Neural cell (in vitro differentiated cells): ENCODE measurements around the gene RGS13. TPM values are rescaled to one million over a fixed set of nuclear protein-coding genes. Genes with fewer than 3 reads are reported as not detected.

Experiments
- H2AFZ ChIP-seq: fragments of 200-600, 300-800 bp; sonication (generic), shearing (Covaris generic); 2 replicates; pipeline ENCODE4 v1.6.0; 2014; ENCODE audit warnings: low read depth, mild to moderate bottlenecking, antibody characterized with exemption, low read length, moderate library complexity
- H3F3A ChIP-seq: fragments of 200-600 bp; shearing (Covaris generic); 2 replicates; pipeline ENCODE4 v1.6.1; 2016; ENCODE audit warnings: mild to moderate bottlenecking, moderate library complexity, mixed read lengths, antibody characterized with exemption, low read length; ENCODE audit not compliant: insufficient read depth, poor library complexity, severe bottlenecking
- H3K27ac ChIP-seq: fragments of 200-600, 300-800 bp; sonication (generic), shearing (Covaris generic); 2 replicates; pipeline ENCODE4 v1.5.1; 2014; ENCODE audit warnings: mild to moderate bottlenecking, low read length, moderate library complexity
- H3K27me3 ChIP-seq: fragments of 300-800, 200-600 bp; sonication (generic), shearing (Covaris generic); 2 replicates; pipeline ENCODE4 v1.6.0; 2014; ENCODE audit warnings: mild to moderate bottlenecking, low read depth, low read length, moderate library complexity; ENCODE audit not compliant: insufficient read depth
- H3K36me3 ChIP-seq: fragments of 300-800, 200-600 bp; sonication (generic), shearing (Covaris generic); 2 replicates; pipeline ENCODE4 v1.5.1; 2014; ENCODE audit warnings: mild to moderate bottlenecking, antibody characterized with exemption, low read length, moderate library complexity; ENCODE audit not compliant: insufficient read depth
- H3K4me2 ChIP-seq: fragments of 300-800, 200-600 bp; sonication (generic), shearing (Covaris generic); 2 replicates; pipeline ENCODE4 v1.6.0; 2014; ENCODE audit warnings: mild to moderate bottlenecking, low read length
- H3K4me3 ChIP-seq: fragments of 300-800, 200-600 bp; sonication (generic), shearing (Covaris generic); 2 replicates; pipeline ENCODE4 v1.5.1; 2014; ENCODE audit warnings: mild to moderate bottlenecking, low read length, moderate library complexity
- H3K79me2 ChIP-seq: fragments of 200-600 bp; shearing (Covaris generic); replicated peaks from 2 replicates; pipeline ENCODE4 v1.6.0; 2014; ENCODE audit warnings: mild to moderate bottlenecking, low read length, moderate library complexity; ENCODE audit not compliant: insufficient read depth
- H3K9ac ChIP-seq: fragments of 300-800, 200-600 bp; sonication (generic), shearing (Covaris generic); 2 replicates; pipeline ENCODE4 v1.6.1; 2016; ENCODE audit warnings: mild to moderate bottlenecking, low read length, mixed read lengths
- H3K9me2 ChIP-seq: fragments of 200-600 bp; shearing (Covaris generic); 2 replicates; pipeline ENCODE4 v1.6.1; 2016; ENCODE audit warnings: mild to moderate bottlenecking, low read length, mixed read lengths; ENCODE audit not compliant: insufficient read depth
- H3K9me3 ChIP-seq: fragments of 200-600, 300-800 bp; sonication (generic), shearing (Covaris generic); 2 replicates; pipeline ENCODE4 v1.6.1; 2016; ENCODE audit warnings: mild to moderate bottlenecking, mixed run types, low read length, moderate library complexity, mixed read lengths
- H4K20me1 ChIP-seq: fragments of 200-600 bp; shearing (Covaris generic); 2 replicates; pipeline ENCODE4 v1.6.1; 2016; ENCODE audit warnings: mild to moderate bottlenecking, mixed run types; ENCODE audit not compliant: insufficient read depth
- EP300 ChIP-seq: fragments of 450-650 bp; conservative IDR thresholded peaks from 2 replicates; pipeline ENCODE4 v1.6.1; 2014; ENCODE audit warnings: antibody characterized with exemption, mild to moderate bottlenecking, moderate library complexity; ENCODE audit not compliant: poor library complexity, severe bottlenecking
- MXI1 ChIP-seq: fragments of 450-650 bp; conservative IDR thresholded peaks from 2 replicates; pipeline ENCODE4 v1.6.1; 2014; ENCODE audit warnings: antibody characterized with exemption, mild to moderate bottlenecking; ENCODE audit not compliant: poor library complexity, severe bottlenecking
- RAD21 ChIP-seq: fragments of 450-650 bp; conservative IDR thresholded peaks from 2 replicates; pipeline ENCODE4 v1.6.1; 2014; ENCODE audit warnings: antibody characterized with exemption, mild to moderate bottlenecking, moderate library complexity
- polyA plus RNA-seq: library from polyadenylated mRNA; depleted of rRNA; stranded (reverse); fragments of >200 nt; gene quantifications from 2 replicates; pipeline ENCODE4 v1.2.3, GENCODE V29; 2014
- TF ChIP-seq, protein P1 (sequence below): IDR thresholded peaks from 2 replicates; pipeline ENCODE4 v1.6.1; 2012; ENCODE audit warnings: borderline replicate concordance
- TF ChIP-seq, protein P2 (sequence below): fragments of 450-650 bp; IDR thresholded peaks from 2 replicates; pipeline ENCODE4 v1.5.1; 2014; ENCODE audit warnings: antibody characterized with exemption, mild to moderate bottlenecking, moderate library complexity; ENCODE audit not compliant: poor library complexity, severe bottlenecking

The RGS13 gene
- polyA plus RNA-seq, 1 donor from 2014 or later: not detected

DNA sequence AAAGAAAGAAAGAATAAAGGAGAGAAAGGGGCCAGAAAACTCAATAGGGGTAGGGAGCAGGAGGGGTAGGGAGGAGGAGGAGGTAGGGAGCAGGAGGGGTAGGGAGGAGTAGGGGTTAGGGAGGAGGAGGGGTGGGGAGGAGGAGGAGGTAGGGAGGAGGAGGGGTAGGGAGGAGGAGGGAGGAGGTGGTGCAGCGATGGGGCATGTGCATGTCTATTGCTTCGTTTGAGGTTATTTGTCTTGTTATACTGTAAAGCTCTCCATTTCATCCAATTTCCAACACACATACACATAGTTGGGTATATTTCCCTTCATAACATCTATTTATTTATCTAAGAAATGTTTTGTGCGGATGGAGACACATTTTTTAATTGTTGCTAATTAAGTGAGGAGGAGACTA, 40.6 kb upstream of the RGS13 start:
- H3K36me3 ChIP-seq: no peaks in the 10 kb centered on the region
- H2AFZ ChIP-seq: no peak overlapping the region
- no peaks in the 10 kb centered on the region for H3F3A ChIP-seq
- no peaks in the 10 kb centered on the region for H3K9me3 ChIP-seq
- no peak overlapping the region for H3K27ac ChIP-seq
- H3K79me2 ChIP-seq: no peaks in the 10 kb centered on the region
- no peak overlapping the region for H3K4me2 ChIP-seq
- no peak overlapping the region for H3K4me3 ChIP-seq
- TF ChIP-seq MXI1 (no peak), EP300 (no peak), RAD21 (no peak)
- TF ChIP-seq, protein P1, sequence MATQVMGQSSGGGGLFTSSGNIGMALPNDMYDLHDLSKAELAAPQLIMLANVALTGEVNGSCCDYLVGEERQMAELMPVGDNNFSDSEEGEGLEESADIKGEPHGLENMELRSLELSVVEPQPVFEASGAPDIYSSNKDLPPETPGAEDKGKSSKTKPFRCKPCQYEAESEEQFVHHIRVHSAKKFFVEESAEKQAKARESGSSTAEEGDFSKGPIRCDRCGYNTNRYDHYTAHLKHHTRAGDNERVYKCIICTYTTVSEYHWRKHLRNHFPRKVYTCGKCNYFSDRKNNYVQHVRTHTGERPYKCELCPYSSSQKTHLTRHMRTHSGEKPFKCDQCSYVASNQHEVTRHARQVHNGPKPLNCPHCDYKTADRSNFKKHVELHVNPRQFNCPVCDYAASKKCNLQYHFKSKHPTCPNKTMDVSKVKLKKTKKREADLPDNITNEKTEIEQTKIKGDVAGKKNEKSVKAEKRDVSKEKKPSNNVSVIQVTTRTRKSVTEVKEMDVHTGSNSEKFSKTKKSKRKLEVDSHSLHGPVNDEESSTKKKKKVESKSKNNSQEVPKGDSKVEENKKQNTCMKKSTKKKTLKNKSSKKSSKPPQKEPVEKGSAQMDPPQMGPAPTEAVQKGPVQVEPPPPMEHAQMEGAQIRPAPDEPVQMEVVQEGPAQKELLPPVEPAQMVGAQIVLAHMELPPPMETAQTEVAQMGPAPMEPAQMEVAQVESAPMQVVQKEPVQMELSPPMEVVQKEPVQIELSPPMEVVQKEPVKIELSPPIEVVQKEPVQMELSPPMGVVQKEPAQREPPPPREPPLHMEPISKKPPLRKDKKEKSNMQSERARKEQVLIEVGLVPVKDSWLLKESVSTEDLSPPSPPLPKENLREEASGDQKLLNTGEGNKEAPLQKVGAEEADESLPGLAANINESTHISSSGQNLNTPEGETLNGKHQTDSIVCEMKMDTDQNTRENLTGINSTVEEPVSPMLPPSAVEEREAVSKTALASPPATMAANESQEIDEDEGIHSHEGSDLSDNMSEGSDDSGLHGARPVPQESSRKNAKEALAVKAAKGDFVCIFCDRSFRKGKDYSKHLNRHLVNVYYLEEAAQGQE: no peak
- TF ChIP-seq, protein P2, sequence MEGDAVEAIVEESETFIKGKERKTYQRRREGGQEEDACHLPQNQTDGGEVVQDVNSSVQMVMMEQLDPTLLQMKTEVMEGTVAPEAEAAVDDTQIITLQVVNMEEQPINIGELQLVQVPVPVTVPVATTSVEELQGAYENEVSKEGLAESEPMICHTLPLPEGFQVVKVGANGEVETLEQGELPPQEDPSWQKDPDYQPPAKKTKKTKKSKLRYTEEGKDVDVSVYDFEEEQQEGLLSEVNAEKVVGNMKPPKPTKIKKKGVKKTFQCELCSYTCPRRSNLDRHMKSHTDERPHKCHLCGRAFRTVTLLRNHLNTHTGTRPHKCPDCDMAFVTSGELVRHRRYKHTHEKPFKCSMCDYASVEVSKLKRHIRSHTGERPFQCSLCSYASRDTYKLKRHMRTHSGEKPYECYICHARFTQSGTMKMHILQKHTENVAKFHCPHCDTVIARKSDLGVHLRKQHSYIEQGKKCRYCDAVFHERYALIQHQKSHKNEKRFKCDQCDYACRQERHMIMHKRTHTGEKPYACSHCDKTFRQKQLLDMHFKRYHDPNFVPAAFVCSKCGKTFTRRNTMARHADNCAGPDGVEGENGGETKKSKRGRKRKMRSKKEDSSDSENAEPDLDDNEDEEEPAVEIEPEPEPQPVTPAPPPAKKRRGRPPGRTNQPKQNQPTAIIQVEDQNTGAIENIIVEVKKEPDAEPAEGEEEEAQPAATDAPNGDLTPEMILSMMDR: no peak
- H3K9ac ChIP-seq: no peak overlapping the region
- H3K27me3 ChIP-seq: no peaks in the 10 kb centered on the region
- no peaks in the 10 kb centered on the region for H4K20me1 ChIP-seq
- H3K9me2 ChIP-seq: no peaks in the 10 kb centered on the region

- Histone ChIP-seq H3K36me3 (no peaks in the 10 kb centered on the region), H3K9me3 (no peaks in the 10 kb centered on the region), H3K27ac (no peak overlapping the region), H4K20me1 (no peaks in the 10 kb centered on the region), H3K4me3 (no peak overlapping the region), H3K4me2 (no peak overlapping the region), H3K79me2 (no peaks in the 10 kb centered on the region), H3K9ac (no peak overlapping the region), H3K9me2 (no peaks in the 10 kb centered on the region), H3F3A (no peaks in the 10 kb centered on the region), H2AFZ (no peak overlapping the region), H3K27me3 (no peaks in the 10 kb centered on the region)
- no peak for TF ChIP-seq EP300
- TF ChIP-seq, protein P1: no peak
Measured at GRCh38 chr1:192598589-192598988, 37.4 kb upstream of the RGS13 start.
